ENCODE data around the gene ASZ1. TPM values are rescaled to one million over a fixed set of nuclear protein-coding genes. Genes with fewer than 3 reads are reported as not detected.
A peak's percentile ranks its signal among the peaks of the same experiment; 100 is the strongest.

ASZ1 gene, protein sequence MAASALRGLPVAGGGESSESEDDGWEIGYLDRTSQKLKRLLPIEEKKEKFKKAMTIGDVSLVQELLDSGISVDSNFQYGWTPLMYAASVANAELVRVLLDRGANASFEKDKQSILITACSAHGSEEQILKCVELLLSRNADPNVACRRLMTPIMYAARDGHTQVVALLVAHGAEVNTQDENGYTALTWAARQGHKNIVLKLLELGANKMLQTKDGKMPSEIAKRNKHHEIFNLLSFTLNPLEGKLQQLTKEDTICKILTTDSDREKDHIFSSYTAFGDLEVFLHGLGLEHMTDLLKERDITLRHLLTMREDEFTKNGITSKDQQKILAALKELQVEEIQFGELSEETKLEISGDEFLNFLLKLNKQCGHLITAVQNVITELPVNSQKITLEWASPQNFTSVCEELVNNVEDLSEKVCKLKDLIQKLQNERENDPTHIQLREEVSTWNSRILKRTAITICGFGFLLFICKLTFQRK
- not detected for total RNA-seq

DNA sequence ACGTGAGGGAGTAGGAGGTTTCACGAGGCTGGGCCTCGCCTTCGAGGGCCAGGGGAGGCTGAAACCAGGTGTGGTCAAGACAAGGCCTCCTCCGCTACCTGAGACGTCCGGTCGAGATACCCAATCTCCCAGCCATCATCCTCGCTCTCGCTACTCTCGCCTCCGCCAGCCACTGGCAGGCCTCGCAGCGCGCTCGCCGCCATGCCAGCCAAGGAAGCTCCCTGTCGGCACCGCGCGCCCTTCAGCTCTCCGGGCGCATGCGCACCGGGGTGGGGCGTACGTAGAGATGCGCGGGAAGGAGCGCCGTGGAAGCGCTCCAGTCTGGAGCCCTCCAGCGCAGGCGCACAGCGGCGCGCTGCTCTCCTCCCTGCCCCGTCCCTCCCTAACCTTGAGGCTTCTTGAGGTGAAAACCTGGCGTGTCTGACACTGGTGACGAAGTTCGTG, at the start of gene ASZ1:
TSS of gene ASZ1 (minus strand) at position 236 of the 444 bp plus-strand sequence. CDS start at position 203, 33 bp downstream.
- no peak for DNase-seq
- Histone ChIP-seq H3K27ac (no peak within 1 kb of the TSS), H3K36me3 (replicated peaks in 1 of 2; ENCODE audit: insufficient read depth in 1 of 2, low read depth in 2 of 2) (no peaks in the 10 kb centered on the region), H3K27me3 (no peaks in the 10 kb centered on the region), H3K4me1 (no peaks in the 10 kb centered on the region), H3K4me3 (no peak within 1 kb of the TSS), H3K9me3 (no peaks in the 10 kb centered on the region)
- intact Hi-C loops (cut with DNase I) = no loop called here
- no peak for TF ChIP-seq POLR2A (IDR thresholded peaks at IDR 0.05)
- TF ChIP-seq, protein P1, sequence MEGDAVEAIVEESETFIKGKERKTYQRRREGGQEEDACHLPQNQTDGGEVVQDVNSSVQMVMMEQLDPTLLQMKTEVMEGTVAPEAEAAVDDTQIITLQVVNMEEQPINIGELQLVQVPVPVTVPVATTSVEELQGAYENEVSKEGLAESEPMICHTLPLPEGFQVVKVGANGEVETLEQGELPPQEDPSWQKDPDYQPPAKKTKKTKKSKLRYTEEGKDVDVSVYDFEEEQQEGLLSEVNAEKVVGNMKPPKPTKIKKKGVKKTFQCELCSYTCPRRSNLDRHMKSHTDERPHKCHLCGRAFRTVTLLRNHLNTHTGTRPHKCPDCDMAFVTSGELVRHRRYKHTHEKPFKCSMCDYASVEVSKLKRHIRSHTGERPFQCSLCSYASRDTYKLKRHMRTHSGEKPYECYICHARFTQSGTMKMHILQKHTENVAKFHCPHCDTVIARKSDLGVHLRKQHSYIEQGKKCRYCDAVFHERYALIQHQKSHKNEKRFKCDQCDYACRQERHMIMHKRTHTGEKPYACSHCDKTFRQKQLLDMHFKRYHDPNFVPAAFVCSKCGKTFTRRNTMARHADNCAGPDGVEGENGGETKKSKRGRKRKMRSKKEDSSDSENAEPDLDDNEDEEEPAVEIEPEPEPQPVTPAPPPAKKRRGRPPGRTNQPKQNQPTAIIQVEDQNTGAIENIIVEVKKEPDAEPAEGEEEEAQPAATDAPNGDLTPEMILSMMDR (IDR thresholded peaks at IDR 0.05) = no peak
- 81 to 93% methylated on average over 38 to 39 of the region's 41 CpGs for WGBS, 2 donors
- ATAC-seq = no peak

DNA sequence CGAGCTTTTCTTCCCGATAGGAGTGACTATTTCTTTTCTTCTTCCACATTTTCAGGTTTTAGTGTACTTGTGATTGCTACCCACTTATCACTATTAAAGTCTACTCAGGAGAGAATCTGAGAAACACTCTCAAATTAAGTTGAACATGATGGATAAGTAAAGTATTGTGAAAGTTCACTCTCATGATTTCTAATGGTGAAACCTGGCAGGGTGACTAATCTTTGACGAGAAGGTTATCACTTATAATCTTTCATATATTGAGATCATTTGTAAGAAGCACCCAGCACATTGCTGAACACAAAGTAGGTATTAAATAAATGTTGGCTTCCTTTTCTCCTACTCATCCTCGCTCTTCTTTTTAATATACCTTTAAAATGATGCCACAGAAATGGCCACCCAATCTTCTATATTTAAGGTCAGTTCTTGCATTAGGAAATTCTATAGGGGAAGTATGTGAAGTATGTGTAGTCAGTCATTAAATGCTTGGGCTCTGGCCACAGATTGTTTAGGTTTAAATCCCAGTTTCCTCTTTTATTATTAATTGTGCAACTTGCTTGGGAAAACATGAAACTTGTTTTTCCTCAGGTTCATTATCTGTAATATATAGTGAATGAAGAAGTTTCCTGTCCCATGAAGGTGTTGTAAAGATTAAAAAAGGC, 49.4 kb upstream of the ASZ1 start:
- Histone ChIP-seq H3K27ac (peak overlapping the region in 3 of 4 donors; percentile 15 to 81 (median 43)), H3K36me3 (replicated peaks in 1 of 2; ENCODE audit: insufficient read depth in 1 of 2, low read depth in 2 of 2) (no peaks in the 10 kb centered on the region), H3K4me1 (peaks cover 12% of the 10 kb centered on the region), H3K9me3 (no peaks in the 10 kb centered on the region), H3K4me3 (no peak overlapping the region), H3K27me3 (no peaks in the 10 kb centered on the region)
- intact Hi-C loops (cut with DNase I) = no loop called here
- TF ChIP-seq, protein P1 (IDR thresholded peaks at IDR 0.05) = no peak
- TF ChIP-seq POLR2A (IDR thresholded peaks at IDR 0.05) = no peak
- DNase-seq (no peak), ATAC-seq (no peak)
- 43 to 61% methylated on average over 4 of the region's 4 CpGs for WGBS, 2 donors

DNA sequence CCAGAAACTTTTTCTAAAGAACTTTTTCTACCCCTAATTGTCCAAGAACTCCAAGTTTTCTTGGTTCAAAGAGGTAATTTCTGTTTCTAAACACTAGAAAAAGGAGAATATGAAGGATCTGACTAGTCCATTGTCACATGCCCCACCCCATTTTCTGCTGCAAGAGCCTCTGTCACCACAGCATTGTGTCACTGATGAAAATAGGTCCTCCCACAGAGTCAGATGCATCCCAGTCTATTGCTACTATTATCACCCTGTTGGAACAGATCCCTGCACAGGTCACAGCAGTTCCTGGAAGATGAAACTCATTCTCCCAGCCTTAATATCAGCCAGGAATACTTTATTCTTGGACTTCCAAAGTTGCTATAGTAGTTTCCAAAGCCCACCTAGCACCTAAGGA, 45.0 kb upstream of the ASZ1 start:
- Histone ChIP-seq H3K27ac (peak overlapping the region in 3 of 4 donors; percentile 11 to 62 (median 18)), H3K36me3 (replicated peaks in 1 of 2; ENCODE audit: insufficient read depth in 1 of 2, low read depth in 2 of 2) (no peaks in the 10 kb centered on the region), H3K4me1 (no peaks in the 10 kb centered on the region), H3K9me3 (no peaks in the 10 kb centered on the region), H3K27me3 (peaks cover 0 to 3% of the 10 kb centered on the region in 2 donors), H3K4me3 (no peak overlapping the region)
- ATAC-seq (no peak), DNase-seq (no peak)
- TF ChIP-seq POLR2A (IDR thresholded peaks at IDR 0.05) = no peak
- TF ChIP-seq, protein P1 (IDR thresholded peaks at IDR 0.05) = no peak
- intact Hi-C loops (cut with DNase I) = no loop called here

DNA sequence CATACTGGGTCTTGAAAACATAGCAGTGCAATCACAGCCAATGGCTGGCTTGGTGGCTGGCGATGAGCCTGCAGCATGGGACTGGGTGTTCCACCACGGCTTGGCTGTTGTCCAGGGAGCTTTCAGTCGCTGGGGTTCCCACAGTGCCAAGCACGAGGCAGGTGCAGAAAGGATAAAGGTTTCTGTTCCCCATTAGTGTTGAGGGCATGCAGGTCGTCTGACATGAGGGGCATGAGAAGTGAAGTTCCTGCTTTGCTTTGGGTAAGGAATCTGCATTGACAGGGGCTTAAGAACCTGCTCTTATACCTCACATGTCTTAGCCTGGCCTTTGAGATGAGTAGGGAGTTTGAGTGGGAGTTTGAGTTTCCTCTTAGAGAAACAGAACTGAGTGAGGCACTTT, 43.5 kb upstream of the ASZ1 start:
- ATAC-seq = peak; percentile 53
- TF ChIP-seq, protein P1 (IDR thresholded peaks at IDR 0.05) = no peak
- no peak for TF ChIP-seq POLR2A (IDR thresholded peaks at IDR 0.05)
- H3K27ac ChIP-seq = peak overlapping the region in 3 of 4 donors; percentile 29 to 62 (median 50)
- no peak overlapping the region for H3K4me3 ChIP-seq
- intact Hi-C loops (cut with DNase I) = no loop called here
- 24 to 28% methylated on average over 4 to 5 of the region's 5 CpGs for WGBS, 2 donors
- peaks cover 0 to 3% of the 10 kb centered on the region in 2 donors for H3K27me3 ChIP-seq
- no peaks in the 10 kb centered on the region for H3K9me3 ChIP-seq
- no peaks in the 10 kb centered on the region for H3K4me1 ChIP-seq
- peak; percentile 37 to 75 (median 66) for DNase-seq
- H3K36me3 ChIP-seq (replicated peaks in 1 of 2; ENCODE audit: insufficient read depth in 1 of 2, low read depth in 2 of 2) = no peaks in the 10 kb centered on the region
